GM23338 (cell line): ENCODE results near the gene KDM4B. TPM values are rescaled to one million over a fixed set of nuclear protein-coding genes. Genes with fewer than 3 reads are reported as not detected.

Experiments used
- ATAC-seq: fragments of 200-7000 bp; cut with Tn5 transposase; 3 replicates; pipeline ENCODE4 v1.9.1; 2020
- DNase-seq: peaks from one replicate; pipeline ENCODE4 v3.0.0-alpha.2; 2015; ENCODE audit warnings: low spot score
- H2AFZ ChIP-seq: fragments of 200-600 bp; sonication (generic); 2 replicates; pipeline ENCODE4 v1.8.0; 2016; ENCODE audit warnings: antibody characterized with exemption, mild to moderate bottlenecking, moderate library complexity
- H3F3A ChIP-seq: fragments of 200-600 bp; sonication (generic); replicated peaks from 2 replicates; pipeline ENCODE4 v1.8.0; 2017; ENCODE audit warnings: antibody characterized with exemption, mixed run types, low read depth
- H3K27ac ChIP-seq: fragments of 200-600 bp; sonication (generic); 2 replicates; pipeline ENCODE4 v1.6.1; 2016; ENCODE audit warnings: low read depth
- H3K27me3 ChIP-seq: fragments of 200-600 bp; sonication (generic); 2 replicates; pipeline ENCODE4 v1.8.0; 2016; ENCODE audit warnings: mild to moderate bottlenecking, mixed run types, moderate library complexity; ENCODE audit not compliant: insufficient read depth
- H3K36me3 ChIP-seq: fragments of 200-600 bp; sonication (generic); 2 replicates; pipeline ENCODE4 v1.8.0; 2016; ENCODE audit warnings: mild to moderate bottlenecking; ENCODE audit not compliant: insufficient read depth
- H3K4me1 ChIP-seq: fragments of 200-600 bp; sonication (generic); 2 replicates; pipeline ENCODE4 v1.8.0; 2016; ENCODE audit warnings: mild to moderate bottlenecking, moderate library complexity; ENCODE audit not compliant: insufficient read depth
- H3K4me2 ChIP-seq: fragments of 200-600 bp; sonication (generic); 2 replicates; pipeline ENCODE4 v1.7.1; 2017; ENCODE audit warnings: mixed run types
- H3K4me3 ChIP-seq: fragments of 200-600 bp; sonication (generic); 2 replicates; pipeline ENCODE4 v1.6.1; 2016; ENCODE audit warnings: mixed run types
- H3K79me2 ChIP-seq: fragments of 200-600 bp; sonication (generic); replicated peaks from 2 replicates; pipeline ENCODE4 v1.8.0; 2017; ENCODE audit warnings: mild to moderate bottlenecking; ENCODE audit not compliant: insufficient read depth
- H3K9me2 ChIP-seq: fragments of 200-600 bp; sonication (generic); 2 replicates; pipeline ENCODE4 v1.8.0; 2017; ENCODE audit not compliant: insufficient read depth
- H4K20me1 ChIP-seq: fragments of 200-600 bp; sonication (generic); replicated peaks from 2 replicates; pipeline ENCODE4 v1.8.0; 2017; ENCODE audit warnings: mild to moderate bottlenecking; ENCODE audit not compliant: insufficient read depth
- H3K27ac Mint-ChIP-seq: 2 replicates; pipeline ENCODE4 v1.8.0; 2020; ENCODE audit warnings: inconsistent platforms, mild to moderate bottlenecking, moderate library complexity, mixed read lengths
- H3K27me3 Mint-ChIP-seq: 3 replicates; pipeline ENCODE4 v1.8.0; 2022; ENCODE audit warnings: low read depth, mild to moderate bottlenecking, moderate library complexity, mixed read lengths, inconsistent platforms; ENCODE audit not compliant: insufficient read depth, poor library complexity
- H3K36me3 Mint-ChIP-seq: 3 replicates; pipeline ENCODE4 v1.8.0; 2021; ENCODE audit warnings: low read depth, mild to moderate bottlenecking, inconsistent platforms, moderate library complexity, mixed read lengths
- H3K4me1 Mint-ChIP-seq: 3 replicates; pipeline ENCODE4 v1.8.0; 2020; ENCODE audit warnings: mild to moderate bottlenecking, inconsistent platforms, mixed read lengths
- H3K4me3 Mint-ChIP-seq: 3 replicates; pipeline ENCODE4 v1.8.0; 2021; ENCODE audit warnings: moderate library complexity, mild to moderate bottlenecking, inconsistent platforms, mixed read lengths
- H3K9me3 Mint-ChIP-seq: 3 replicates; pipeline ENCODE4 v1.8.0; 2020; ENCODE audit warnings: moderate library complexity, mild to moderate bottlenecking, inconsistent platforms, mixed read lengths
- CREB1 ChIP-seq: fragments of 250-450 bp; sonication (Bioruptor Pico); IDR thresholded peaks from 2 replicates; pipeline ENCODE4 v1.5.0; 2020; ENCODE audit warnings: low read depth, mild to moderate bottlenecking, moderate library complexity
- EZH2 ChIP-seq: fragments of 200-600 bp; sonication (generic); IDR thresholded peaks from one replicate; pipeline ENCODE4 v1.8.0; 2017; ENCODE audit warnings: antibody characterized with exemption, mild to moderate bottlenecking, low read depth; ENCODE audit not compliant: unreplicated experiment
- JUNB ChIP-seq: IDR thresholded peaks from one replicate; pipeline ENCODE4 v1.6.1; 2016; ENCODE audit warnings: antibody characterized with exemption; ENCODE audit not compliant: unreplicated experiment
- POLR2AphosphoS5 ChIP-seq: IDR thresholded peaks from 2 replicates; pipeline ENCODE4 v1.6.1; 2016; ENCODE audit warnings: antibody characterized with exemption, low read depth
- ZNF114 ChIP-seq: fragments of 250-450 bp; sonication (Bioruptor Pico); IDR thresholded peaks from 2 replicates; pipeline ENCODE4 v1.5.0; 2020; ENCODE audit warnings: mild to moderate bottlenecking, moderate library complexity
- ZNF331 ChIP-seq: fragments of 250-450 bp; sonication (Bioruptor Pico); IDR thresholded peaks from 2 replicates; pipeline ENCODE4 v1.5.0; 2020; ENCODE audit warnings: low read depth, mild to moderate bottlenecking, moderate library complexity
- polyA plus RNA-seq: library from polyadenylated mRNA; unstranded; fragments of >200 nt; fragmentation: Nextera tagmentation; extraction: Ambion mirVana; gene quantifications from 2 replicates; pipeline ENCODE4 v1.2.1, GENCODE V29; 2016
- total RNA-seq: library from RNA; depleted of rRNA; stranded (reverse); fragments of >200 nt; shearing (Covaris generic); gene quantifications from 2 replicates; pipeline ENCODE4 v1.2.3, GENCODE V29; 2014
- TF ChIP-seq, protein P1 (sequence below): IDR thresholded peaks from one replicate; pipeline ENCODE4 v1.6.1; 2018; ENCODE audit warnings: antibody characterized with exemption; ENCODE audit not compliant: unreplicated experiment
- TF ChIP-seq, protein P2 (sequence below), 2 experiments: fragments of 200-600 bp in 1 of 2; sonication (generic) in 1 of 2; conservative IDR thresholded peaks; 2 replicates each; pipeline versions ENCODE4 v1.5.1 to v1.6.1; 2016 to 2017; ENCODE audit warnings: antibody characterized with exemption in 2 of 2, low read depth in 2 of 2, mild to moderate bottlenecking in 2 of 2, moderate library complexity in 1 of 2
- TF ChIP-seq, protein P3 (sequence below): IDR thresholded peaks from 2 replicates; pipeline ENCODE4 v1.6.1; 2016; ENCODE audit warnings: antibody characterized with exemption

Gene KDM4B
- total and polyA plus RNA-seq, 2 experiments from 2014 or later = 9.1 to 27.6 TPM

DNA sequence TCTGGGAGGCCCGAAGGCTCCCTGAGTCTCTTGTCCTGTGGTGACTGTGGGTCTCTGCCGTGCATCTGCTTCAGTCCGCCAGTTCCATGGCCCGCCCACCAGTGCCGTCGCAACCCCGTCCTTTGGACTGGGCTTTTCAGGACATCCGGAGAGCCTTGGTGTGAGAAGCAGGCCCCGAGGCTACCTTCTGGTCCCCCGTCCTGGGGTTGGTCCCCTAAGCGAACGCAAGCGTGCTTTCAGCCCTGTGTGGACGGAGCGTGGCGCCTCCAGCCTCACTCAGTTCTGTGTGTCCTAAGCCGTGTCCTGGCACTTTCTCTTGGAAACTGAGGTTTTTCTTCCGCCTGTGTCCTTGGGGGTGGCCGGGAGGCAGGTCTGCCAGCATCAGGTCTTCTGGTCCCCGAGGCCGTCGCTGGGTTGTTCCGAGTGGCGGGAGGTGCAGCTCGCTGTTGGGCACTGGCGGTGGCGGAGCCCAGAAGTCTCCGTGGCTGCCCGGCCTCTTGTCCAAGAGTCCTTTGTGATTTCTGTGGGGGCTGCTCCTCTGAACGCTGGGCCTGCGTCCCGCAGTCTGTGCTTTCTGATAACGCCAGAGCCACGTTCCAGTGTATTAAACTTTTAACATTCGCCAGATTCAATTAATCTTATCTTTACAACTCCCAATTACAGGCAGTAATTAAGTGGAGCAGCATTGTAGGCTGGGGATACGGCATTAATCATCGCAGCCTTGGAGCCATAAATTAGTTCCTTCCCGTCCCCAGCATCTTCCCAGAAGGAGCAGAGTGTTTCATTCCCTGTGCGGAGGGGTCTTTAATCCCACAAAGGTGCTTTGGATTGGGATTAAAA, 99.5 kb downstream of the KDM4B start:
- Histone ChIP-seq H2AFZ (no peak overlapping the region), H3K4me3 (no peak overlapping the region), H3K27ac (no peak overlapping the region; the same call in 1 of the 2 replicates), H3K4me2 (no peak overlapping the region), H3K4me1 (peaks cover 15% of the 10 kb centered on the region), H3K36me3 (no peaks in the 10 kb centered on the region), H3F3A (no peaks in the 10 kb centered on the region), H3K9me2 (no peaks in the 10 kb centered on the region), H3K27me3 (no peaks in the 10 kb centered on the region), H3K79me2 (no peaks in the 10 kb centered on the region), H4K20me1 (peaks cover under 1% of the 10 kb centered on the region)
- H3K27me3 Mint-ChIP-seq = peaks cover 9% of the 10 kb centered on the region
- H3K9me3 Mint-ChIP-seq = no peaks in the 10 kb centered on the region
- H3K27ac Mint-ChIP-seq = no peak overlapping the region
- no peak for TF ChIP-seq ZNF114 (CRISPR knock-in tag)
- no peak for TF ChIP-seq EZH2
- TF ChIP-seq JUNB = no peak
- no peak for TF ChIP-seq POLR2AphosphoS5
- TF ChIP-seq ZNF331 = no peak
- TF ChIP-seq, protein P1, sequence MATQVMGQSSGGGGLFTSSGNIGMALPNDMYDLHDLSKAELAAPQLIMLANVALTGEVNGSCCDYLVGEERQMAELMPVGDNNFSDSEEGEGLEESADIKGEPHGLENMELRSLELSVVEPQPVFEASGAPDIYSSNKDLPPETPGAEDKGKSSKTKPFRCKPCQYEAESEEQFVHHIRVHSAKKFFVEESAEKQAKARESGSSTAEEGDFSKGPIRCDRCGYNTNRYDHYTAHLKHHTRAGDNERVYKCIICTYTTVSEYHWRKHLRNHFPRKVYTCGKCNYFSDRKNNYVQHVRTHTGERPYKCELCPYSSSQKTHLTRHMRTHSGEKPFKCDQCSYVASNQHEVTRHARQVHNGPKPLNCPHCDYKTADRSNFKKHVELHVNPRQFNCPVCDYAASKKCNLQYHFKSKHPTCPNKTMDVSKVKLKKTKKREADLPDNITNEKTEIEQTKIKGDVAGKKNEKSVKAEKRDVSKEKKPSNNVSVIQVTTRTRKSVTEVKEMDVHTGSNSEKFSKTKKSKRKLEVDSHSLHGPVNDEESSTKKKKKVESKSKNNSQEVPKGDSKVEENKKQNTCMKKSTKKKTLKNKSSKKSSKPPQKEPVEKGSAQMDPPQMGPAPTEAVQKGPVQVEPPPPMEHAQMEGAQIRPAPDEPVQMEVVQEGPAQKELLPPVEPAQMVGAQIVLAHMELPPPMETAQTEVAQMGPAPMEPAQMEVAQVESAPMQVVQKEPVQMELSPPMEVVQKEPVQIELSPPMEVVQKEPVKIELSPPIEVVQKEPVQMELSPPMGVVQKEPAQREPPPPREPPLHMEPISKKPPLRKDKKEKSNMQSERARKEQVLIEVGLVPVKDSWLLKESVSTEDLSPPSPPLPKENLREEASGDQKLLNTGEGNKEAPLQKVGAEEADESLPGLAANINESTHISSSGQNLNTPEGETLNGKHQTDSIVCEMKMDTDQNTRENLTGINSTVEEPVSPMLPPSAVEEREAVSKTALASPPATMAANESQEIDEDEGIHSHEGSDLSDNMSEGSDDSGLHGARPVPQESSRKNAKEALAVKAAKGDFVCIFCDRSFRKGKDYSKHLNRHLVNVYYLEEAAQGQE = no peak
- TF ChIP-seq, protein P2, sequence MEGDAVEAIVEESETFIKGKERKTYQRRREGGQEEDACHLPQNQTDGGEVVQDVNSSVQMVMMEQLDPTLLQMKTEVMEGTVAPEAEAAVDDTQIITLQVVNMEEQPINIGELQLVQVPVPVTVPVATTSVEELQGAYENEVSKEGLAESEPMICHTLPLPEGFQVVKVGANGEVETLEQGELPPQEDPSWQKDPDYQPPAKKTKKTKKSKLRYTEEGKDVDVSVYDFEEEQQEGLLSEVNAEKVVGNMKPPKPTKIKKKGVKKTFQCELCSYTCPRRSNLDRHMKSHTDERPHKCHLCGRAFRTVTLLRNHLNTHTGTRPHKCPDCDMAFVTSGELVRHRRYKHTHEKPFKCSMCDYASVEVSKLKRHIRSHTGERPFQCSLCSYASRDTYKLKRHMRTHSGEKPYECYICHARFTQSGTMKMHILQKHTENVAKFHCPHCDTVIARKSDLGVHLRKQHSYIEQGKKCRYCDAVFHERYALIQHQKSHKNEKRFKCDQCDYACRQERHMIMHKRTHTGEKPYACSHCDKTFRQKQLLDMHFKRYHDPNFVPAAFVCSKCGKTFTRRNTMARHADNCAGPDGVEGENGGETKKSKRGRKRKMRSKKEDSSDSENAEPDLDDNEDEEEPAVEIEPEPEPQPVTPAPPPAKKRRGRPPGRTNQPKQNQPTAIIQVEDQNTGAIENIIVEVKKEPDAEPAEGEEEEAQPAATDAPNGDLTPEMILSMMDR (conservative IDR thresholded peaks at IDR 0.05; ENCODE audit: low read depth in 2 of 2) = no peak
- no peak for TF ChIP-seq CREB1
- TF ChIP-seq, protein P3, sequence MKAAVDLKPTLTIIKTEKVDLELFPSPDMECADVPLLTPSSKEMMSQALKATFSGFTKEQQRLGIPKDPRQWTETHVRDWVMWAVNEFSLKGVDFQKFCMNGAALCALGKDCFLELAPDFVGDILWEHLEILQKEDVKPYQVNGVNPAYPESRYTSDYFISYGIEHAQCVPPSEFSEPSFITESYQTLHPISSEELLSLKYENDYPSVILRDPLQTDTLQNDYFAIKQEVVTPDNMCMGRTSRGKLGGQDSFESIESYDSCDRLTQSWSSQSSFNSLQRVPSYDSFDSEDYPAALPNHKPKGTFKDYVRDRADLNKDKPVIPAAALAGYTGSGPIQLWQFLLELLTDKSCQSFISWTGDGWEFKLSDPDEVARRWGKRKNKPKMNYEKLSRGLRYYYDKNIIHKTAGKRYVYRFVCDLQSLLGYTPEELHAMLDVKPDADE = no peak
- H3K36me3 Mint-ChIP-seq = peaks cover 5% of the 10 kb centered on the region
- peaks cover 21% of the 10 kb centered on the region for H3K4me1 Mint-ChIP-seq
- no peak overlapping the region for H3K4me3 Mint-ChIP-seq
- DNase-seq (no peak), ATAC-seq (no peak)
